ENCODE data around the gene TNKS1BP1.
A peak's percentile ranks its signal among the peaks of the same experiment; 100 is the strongest.

The TNKS1BP1 gene

DNA sequence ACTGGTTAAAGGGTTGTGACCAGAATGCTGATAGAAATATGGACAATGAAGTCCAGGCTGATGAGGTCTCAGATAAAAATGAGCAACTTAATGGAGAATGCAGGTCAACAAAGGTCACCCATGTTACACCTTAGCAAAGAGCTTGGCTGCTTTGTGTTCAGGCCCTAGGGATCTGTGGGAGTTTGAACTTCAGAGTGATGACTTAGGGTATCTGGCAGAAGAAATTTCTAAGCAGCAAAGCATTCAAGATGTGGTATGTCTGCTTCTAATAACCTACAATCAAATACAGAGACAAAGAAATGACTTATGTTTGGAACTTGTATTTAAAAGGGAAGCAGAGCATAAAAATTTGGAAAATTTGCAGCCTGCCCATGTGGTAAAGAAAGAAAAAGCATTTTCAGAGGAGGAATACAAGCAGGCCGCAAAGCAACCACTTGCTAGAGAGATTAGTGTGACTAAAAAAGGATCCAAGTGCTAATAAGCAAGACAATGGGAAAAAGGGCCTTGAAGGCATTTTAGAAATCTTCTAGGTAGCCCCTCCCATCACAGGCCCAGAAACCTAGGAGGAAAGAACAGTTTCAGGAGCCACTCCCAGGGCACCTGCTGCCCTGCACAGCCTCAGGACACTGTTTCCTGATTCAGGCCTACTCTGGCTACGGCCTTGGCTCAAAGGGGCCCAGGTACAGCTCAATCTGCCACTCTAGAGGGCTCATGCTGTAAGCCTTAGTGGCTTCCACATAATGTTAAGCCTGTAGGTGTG is 41.3 kb downstream of the TNKS1BP1 start:
- TF ChIP-seq FOXP2 (optimal IDR thresholded peaks at IDR 0.05; ENCODE audit: borderline replicate concordance, extremely low read depth, extremely low read length, insufficient read depth) (no peak), TAF1 (IDR thresholded peaks at IDR 0.05; ENCODE audit: borderline replicate concordance, insufficient read depth, low read length) (no peak), POLR2AphosphoS5 (IDR thresholded peaks at IDR 0.05; ENCODE audit: low read depth, low read length) (no peak)

DNA sequence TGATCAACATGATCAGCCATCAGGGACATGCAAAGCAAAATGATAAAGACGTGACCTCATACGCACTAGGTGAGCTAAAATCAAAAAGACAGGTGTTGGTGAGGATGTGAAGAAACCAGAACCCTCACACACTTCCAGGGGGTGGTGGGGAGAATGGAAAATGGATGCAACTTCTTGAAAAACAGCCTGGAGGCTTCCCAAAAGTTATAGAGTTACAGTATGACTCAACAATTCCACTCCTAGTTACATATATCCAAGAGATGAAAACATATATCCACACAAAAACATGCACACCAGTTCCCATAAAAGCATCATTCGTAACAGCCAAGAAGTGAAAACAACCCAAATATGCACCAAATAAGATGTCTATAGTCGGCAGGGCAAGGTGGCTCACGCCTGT is 45.6 kb downstream of the TNKS1BP1 start:
- TF ChIP-seq TAF1 (IDR thresholded peaks at IDR 0.05; ENCODE audit: borderline replicate concordance, insufficient read depth, low read length), result no peak
- no peak for TF ChIP-seq SIN3A (IDR thresholded peaks at IDR 0.05; ENCODE audit: borderline replicate concordance, insufficient read depth, low read length)
- TF ChIP-seq FOXP2 (optimal IDR thresholded peaks at IDR 0.05; ENCODE audit: borderline replicate concordance, extremely low read depth, extremely low read length, insufficient read depth), result no peak

DNA sequence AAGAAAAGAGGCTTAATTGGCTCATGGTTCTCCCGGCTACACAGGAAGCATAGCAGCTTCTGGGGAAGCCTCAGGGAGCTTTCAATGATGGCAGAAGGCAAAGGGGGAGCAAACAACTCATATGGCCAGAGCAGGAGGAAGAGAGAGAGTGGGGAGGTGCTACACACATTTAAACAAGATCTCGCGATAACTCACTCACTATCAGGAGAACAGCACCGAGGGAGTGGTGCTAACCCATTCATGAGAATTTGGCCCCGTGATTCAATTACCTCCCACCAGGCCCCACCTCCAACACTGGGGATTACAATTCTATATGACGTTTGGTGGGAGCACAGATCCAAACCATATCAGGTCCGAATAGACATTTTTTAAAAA is 46.0 kb downstream of the TNKS1BP1 start:
- TF ChIP-seq POLR2AphosphoS5 (IDR thresholded peaks at IDR 0.05; ENCODE audit: low read depth, low read length) (no peak; the same call in none of the 2 replicates), TAF1 (IDR thresholded peaks at IDR 0.05; ENCODE audit: borderline replicate concordance, insufficient read depth, low read length) (peak; percentile 68; the same call in 1 of the 2 replicates), SIN3A (IDR thresholded peaks at IDR 0.05; ENCODE audit: borderline replicate concordance, insufficient read depth, low read length) (peak; percentile 48; the same call in 1 of the 2 replicates), FOXP2 (optimal IDR thresholded peaks at IDR 0.05; ENCODE audit: borderline replicate concordance, extremely low read depth, extremely low read length, insufficient read depth) (no peak)
- TF ChIP-seq, protein P1, sequence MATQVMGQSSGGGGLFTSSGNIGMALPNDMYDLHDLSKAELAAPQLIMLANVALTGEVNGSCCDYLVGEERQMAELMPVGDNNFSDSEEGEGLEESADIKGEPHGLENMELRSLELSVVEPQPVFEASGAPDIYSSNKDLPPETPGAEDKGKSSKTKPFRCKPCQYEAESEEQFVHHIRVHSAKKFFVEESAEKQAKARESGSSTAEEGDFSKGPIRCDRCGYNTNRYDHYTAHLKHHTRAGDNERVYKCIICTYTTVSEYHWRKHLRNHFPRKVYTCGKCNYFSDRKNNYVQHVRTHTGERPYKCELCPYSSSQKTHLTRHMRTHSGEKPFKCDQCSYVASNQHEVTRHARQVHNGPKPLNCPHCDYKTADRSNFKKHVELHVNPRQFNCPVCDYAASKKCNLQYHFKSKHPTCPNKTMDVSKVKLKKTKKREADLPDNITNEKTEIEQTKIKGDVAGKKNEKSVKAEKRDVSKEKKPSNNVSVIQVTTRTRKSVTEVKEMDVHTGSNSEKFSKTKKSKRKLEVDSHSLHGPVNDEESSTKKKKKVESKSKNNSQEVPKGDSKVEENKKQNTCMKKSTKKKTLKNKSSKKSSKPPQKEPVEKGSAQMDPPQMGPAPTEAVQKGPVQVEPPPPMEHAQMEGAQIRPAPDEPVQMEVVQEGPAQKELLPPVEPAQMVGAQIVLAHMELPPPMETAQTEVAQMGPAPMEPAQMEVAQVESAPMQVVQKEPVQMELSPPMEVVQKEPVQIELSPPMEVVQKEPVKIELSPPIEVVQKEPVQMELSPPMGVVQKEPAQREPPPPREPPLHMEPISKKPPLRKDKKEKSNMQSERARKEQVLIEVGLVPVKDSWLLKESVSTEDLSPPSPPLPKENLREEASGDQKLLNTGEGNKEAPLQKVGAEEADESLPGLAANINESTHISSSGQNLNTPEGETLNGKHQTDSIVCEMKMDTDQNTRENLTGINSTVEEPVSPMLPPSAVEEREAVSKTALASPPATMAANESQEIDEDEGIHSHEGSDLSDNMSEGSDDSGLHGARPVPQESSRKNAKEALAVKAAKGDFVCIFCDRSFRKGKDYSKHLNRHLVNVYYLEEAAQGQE (IDR thresholded peaks at IDR 0.05; ENCODE audit: insufficient read depth in 1 of 2, low read depth in 2 of 2, low read length in 2 of 2), result no peak

DNA sequence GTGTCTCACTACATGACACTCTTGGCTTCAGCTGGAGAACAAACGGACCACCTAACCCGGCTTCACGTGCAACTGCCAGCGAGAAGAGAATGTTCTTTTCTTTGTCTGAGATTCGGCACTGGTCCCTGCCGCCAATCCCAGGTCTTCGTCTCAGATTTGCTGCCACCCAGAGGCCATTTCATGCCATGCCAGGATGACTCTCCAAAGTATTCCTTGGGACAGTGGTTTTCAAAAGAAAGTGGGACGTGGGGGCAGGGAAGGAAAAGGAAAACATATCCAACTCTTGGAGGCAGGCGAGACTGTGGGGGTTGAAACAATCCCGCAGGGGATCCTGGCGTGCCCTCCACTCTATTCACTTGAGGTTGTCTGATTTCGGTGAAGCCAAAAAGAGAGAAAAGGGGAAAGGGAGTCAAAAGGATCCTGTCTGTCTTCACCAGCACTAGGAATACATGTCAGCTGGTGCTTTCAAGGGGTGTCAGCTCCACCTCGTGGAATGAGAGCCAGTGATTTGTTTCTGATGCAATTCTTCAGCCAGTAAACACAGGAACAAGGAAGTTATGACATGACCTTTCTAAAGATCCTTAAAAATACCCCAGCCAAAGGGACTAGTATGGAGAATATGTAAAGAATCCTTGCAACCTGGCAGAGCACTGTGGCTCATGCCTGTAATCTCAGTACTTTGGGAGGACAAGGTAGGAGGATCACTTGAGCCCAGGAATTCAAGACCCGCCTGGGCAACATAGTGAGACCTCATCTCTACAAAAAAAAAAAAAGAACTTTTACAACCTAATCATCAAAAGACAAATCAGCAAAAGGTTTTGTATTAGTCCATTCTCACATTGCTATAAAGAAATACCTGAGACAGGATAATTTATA is 46.7 kb downstream of the TNKS1BP1 start:
- TF ChIP-seq, protein P1 (IDR thresholded peaks at IDR 0.05; ENCODE audit: insufficient read depth in 1 of 2, low read depth in 2 of 2, low read length in 2 of 2), result 0 out of 4 replicates have a peak, but pooled peaks of 1 of the 2 experiments have one; percentile 3
- TF ChIP-seq FOXP2 (optimal IDR thresholded peaks at IDR 0.05; ENCODE audit: borderline replicate concordance, extremely low read depth, extremely low read length, insufficient read depth), result peak; percentile 23
- no peak for TF ChIP-seq TAF1 (IDR thresholded peaks at IDR 0.05; ENCODE audit: borderline replicate concordance, insufficient read depth, low read length)

DNA sequence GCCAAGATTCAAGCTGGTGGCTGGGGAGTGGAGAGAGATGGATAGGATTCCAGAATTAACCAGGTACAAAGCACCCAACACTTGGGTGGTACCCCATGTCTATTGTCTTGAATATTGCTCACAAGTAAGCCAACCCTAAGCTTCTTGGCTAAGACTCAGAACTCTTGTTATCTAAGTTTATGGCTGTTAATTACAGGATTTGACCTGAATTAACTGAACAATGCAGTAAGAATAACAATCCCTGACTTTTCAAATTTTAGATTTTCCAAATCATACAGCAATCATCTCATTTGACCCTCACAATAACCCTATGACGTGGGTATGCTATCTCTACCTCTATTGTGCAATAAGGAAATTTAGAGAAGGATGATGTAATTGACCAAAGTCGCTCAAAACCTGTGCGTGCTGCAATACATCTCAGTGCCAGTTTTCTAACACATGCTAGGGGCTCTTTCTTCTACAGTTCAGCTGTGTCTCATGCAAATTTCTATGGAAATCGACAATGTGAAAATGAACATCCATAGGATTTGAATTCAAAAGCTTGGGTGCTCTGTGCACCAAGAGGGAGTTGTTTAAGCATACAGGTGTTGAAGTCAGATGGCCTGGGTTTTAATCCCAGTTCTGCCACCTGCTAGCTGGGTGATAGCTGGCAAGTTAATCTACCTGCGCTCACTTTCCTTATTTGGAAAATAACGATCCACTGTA is 47.6 kb downstream of the TNKS1BP1 start:
- no peak for TF ChIP-seq SIN3A (IDR thresholded peaks at IDR 0.05; ENCODE audit: borderline replicate concordance, insufficient read depth, low read length)
- no peak for TF ChIP-seq FOXP2 (optimal IDR thresholded peaks at IDR 0.05; ENCODE audit: borderline replicate concordance, extremely low read depth, extremely low read length, insufficient read depth)
- TF ChIP-seq POLR2AphosphoS5 (IDR thresholded peaks at IDR 0.05; ENCODE audit: low read depth, low read length), result no peak
- TF ChIP-seq TAF1 (IDR thresholded peaks at IDR 0.05; ENCODE audit: borderline replicate concordance, insufficient read depth, low read length), result no peak
- TF ChIP-seq, protein P1 (IDR thresholded peaks at IDR 0.05; ENCODE audit: insufficient read depth in 1 of 2, low read depth in 2 of 2, low read length in 2 of 2), result no peak
